ENCODE data around the gene ACSL4. TPM values are rescaled to one million over a fixed set of nuclear protein-coding genes. Genes with fewer than 3 reads are reported as not detected.

Gene ACSL4
- total and polyA plus RNA-seq, 9 of the 15 experiments (the other 6 are each of a cell fraction or from before 2014, with no cell fraction given), result 9.8 to 35.1 (median 25.5) TPM

- POLR2A ChIA-PET, result interaction anchor here (1.1 to 1.3 kb wide), 2 partner anchors 9 to 11 kb away, joined by 3 to 6 read pairs; no protein-coding TSS in a partner anchor
- peak overlapping the region; percentile 31; the same call in 1 of the 2 replicates for H3K4me2 ChIP-seq (ENCODE audit: insufficient read depth, low read length)
- peak; percentile 31; the same call in 1 of the 2 replicates for TF ChIP-seq ATF7 (IDR thresholded peaks at IDR 0.05)
- peak; percentile 49; the same call in 1 of the 2 replicates for TF ChIP-seq KLF16 (IDR thresholded peaks at IDR 0.05)
- no peak for TF ChIP-seq ZNF445 (CRISPR knock-in tag; IDR thresholded peaks at IDR 0.05; ENCODE audit: low read depth)
- no peak for TF ChIP-seq CC2D1A (IDR thresholded peaks at IDR 0.05)
- TF ChIP-seq RFX5 (IDR thresholded peaks at IDR 0.05; ENCODE audit: low read depth, low read length), result no peak
- TF ChIP-seq E2F8 (IDR thresholded peaks at IDR 0.05; ENCODE audit: low read depth, partially characterized antibody), result no peak
- peak; percentile 20; the same call in 1 of the 2 replicates for TF ChIP-seq CREM (IDR thresholded peaks at IDR 0.05; ENCODE audit: low read depth)
- TF ChIP-seq NR1H2 (CRISPR knock-in tag; IDR thresholded peaks at IDR 0.05), result no peak
- no peak for TF ChIP-seq GTF2F1 (IDR thresholded peaks at IDR 0.05; ENCODE audit: low read depth, low read length)
- no peak for TF ChIP-seq ZBTB49 (CRISPR knock-in tag; IDR thresholded peaks at IDR 0.05; ENCODE audit: borderline replicate concordance)
- TF ChIP-seq CHD1 (IDR thresholded peaks at IDR 0.05; ENCODE audit: low read length), result no peak
- TF ChIP-seq POLR2AphosphoS5 (IDR thresholded peaks at IDR 0.05; ENCODE audit: control insufficient read depth, insufficient read depth, low read depth, low read length), result 0 out of 2 replicates have a peak, but pooled peaks have one; percentile 30
- no peak for TF ChIP-seq CTCF (IDR thresholded peaks at IDR 0.05 in 2 of 3, conservative IDR thresholded peaks at IDR 0.05 in 1 of 3; ENCODE audit: insufficient read depth in 2 of 3, low read depth in 1 of 3, low read length in 3 of 3)
- TF ChIP-seq CEBPG (CRISPR knock-in tag; IDR thresholded peaks at IDR 0.05), result no peak
- peak in 1 of 2 experiments; percentile 77; a peak in 2 of 4 replicates for TF ChIP-seq CEBPG (tag; conservative IDR thresholded peaks at IDR 0.05 in 1 of 2, IDR thresholded peaks at IDR 0.05 in 1 of 2)
These were observed 41.6 kb upstream of the ACSL4 start for GRCh38 chrX:109774706-109775105.

More at GRCh38 chrX:109774706-109775105, 41.6 kb upstream of the ACSL4 start:
- Histone ChIP-seq H3K27ac (ENCODE audit: extremely low read depth, low read depth, low read length) (peak overlapping the region; percentile 45; the same call in 2 of the 3 replicates), H4K20me1 (replicated peaks; ENCODE audit: control insufficient read depth, insufficient read depth, low read length) (no peaks in the 10 kb centered on the region), H3K9me1 (ENCODE audit: control insufficient read depth, insufficient read depth, low read length) (peaks cover 2% of the 10 kb centered on the region), H3K9ac (ENCODE audit: insufficient read depth in 1 of 2, low read depth in 2 of 2, low read length in 2 of 2) (0 out of 4 replicates have a peak overlapping the region, but pooled peaks of 1 of the 2 experiments have one; percentile 30), H3K9me3 (replicated peaks; ENCODE audit: control insufficient read depth, insufficient read depth, low read depth, low read length) (no peaks in the 10 kb centered on the region), H3K4me1 (replicated peaks in 1 of 2; ENCODE audit: control insufficient read depth in 2 of 2, insufficient read depth in 2 of 2, low read length in 2 of 2) (peaks cover 0 to 25% of the 10 kb centered on the region in 2 experiments; a peak in 4 of 5 replicates), H3K4me3 (no peak overlapping the region), H3K79me2 (ENCODE audit: control insufficient read depth, insufficient read depth, low read length) (no peaks in the 10 kb centered on the region), H3K27me3 (ENCODE audit: control insufficient read depth in 2 of 2, insufficient read depth in 2 of 2, low read length in 2 of 2) (no peaks in the 10 kb centered on the region), H2AFZ (ENCODE audit: low read depth, low read length) (peak overlapping the region; percentile 81), H3K36me3 (ENCODE audit: control insufficient read depth, insufficient read depth, low read length) (no peaks in the 10 kb centered on the region)
- peak; percentile 42 to 64 (median 46) for DNase-seq (ENCODE audit: extremely low read depth in 1 of 4, low spot score in 3 of 4)
- ATAC-seq, result peak; percentile 72
- WGBS (ENCODE audit: insufficient coverage, low coverage, missing lambda C conversion rate), result 4% methylated on average over 4 of the region's 5 CpGs
- intact Hi-C loops (cut with micrococcal nuclease), result loop anchor here (5.0 kb wide), 1 partner anchor 83 kb away; no protein-coding TSS in a partner anchor
- no TSS peak for BruUV-seq (replicated peaks)
- in situ Hi-C loops (cut with MboI), result no loop called here
- CTCF ChIA-PET (ENCODE audit: low intra/inter-chr PET ratio), result no interaction called here
- peak; percentile 74 for FAIRE-seq
